H1 (cell line): ENCODE data around the gene CD4. TPM values are rescaled to one million over a fixed set of nuclear protein-coding genes. Genes with fewer than 3 reads are reported as not detected.

Source experiments
- CBX5 ChIP-seq: fragments of 300-800, 300-1000 bp; sonication (generic); IDR thresholded peaks from 2 replicates; pipeline ENCODE4 v1.7.1; 2016; ENCODE audit warnings: antibody characterized with exemption, low read length, low read depth
- CBX8 ChIP-seq: fragments of 300-800, 300-1000 bp; sonication (generic); IDR thresholded peaks from 2 replicates; pipeline ENCODE4 v1.7.1; 2016; ENCODE audit warnings: low read depth, low read length, borderline replicate concordance
- CHD2 ChIP-seq: IDR thresholded peaks from 2 replicates; pipeline ENCODE4 v1.6.1; 2012; ENCODE audit warnings: low read length, improper control_type of control experiment
- CREB1 ChIP-seq: IDR thresholded peaks from 2 replicates; pipeline ENCODE4 v1.6.1; 2012; ENCODE audit warnings: inconsistent platforms
- CTBP2 ChIP-seq: IDR thresholded peaks from 2 replicates; pipeline ENCODE4 v1.7.0; 2011; ENCODE audit warnings: borderline replicate concordance, mild to moderate bottlenecking, moderate library complexity, mixed read lengths, low read length; ENCODE audit not compliant: insufficient read depth, insufficient read length
- EP300 ChIP-seq, 2 experiments: IDR thresholded peaks; 1 replicate in 1 of 2; 2 replicates in 1 of 2; pipeline ENCODE4 v1.6.1; 2011 to 2012; ENCODE audit warnings: low read depth in 2 of 2, low read length in 2 of 2, mild to moderate bottlenecking in 2 of 2, borderline replicate concordance in 1 of 2, inconsistent platforms in 1 of 2, moderate library complexity in 1 of 2
- EZH2 ChIP-seq: fragments of 200-600 bp; sonication (generic); IDR thresholded peaks from 2 replicates; pipeline ENCODE4 v1.7.1; 2012; ENCODE audit warnings: low read depth, mild to moderate bottlenecking, moderate library complexity, low read length, inconsistent platforms; ENCODE audit not compliant: severe bottlenecking
- FOSL1 ChIP-seq: IDR thresholded peaks from 2 replicates; pipeline ENCODE4 v1.6.1; 2011; ENCODE audit warnings: mild to moderate bottlenecking, low read depth, low read length, moderate library complexity; ENCODE audit not compliant: insufficient read depth
- HDAC2 ChIP-seq, 2 experiments: fragments of 300-600 bp in 1 of 2; sonication (generic) in 1 of 2; IDR thresholded peaks; 2 replicates each; pipeline ENCODE4 v1.6.1; 2011 to 2012; ENCODE audit warnings: low read depth in 2 of 2, low read length in 2 of 2, mild to moderate bottlenecking in 2 of 2, moderate library complexity in 2 of 2, borderline replicate concordance in 1 of 2, inconsistent platforms in 1 of 2
- HDAC6 ChIP-seq: IDR thresholded peaks from one replicate; pipeline ENCODE4 v1.7.1; 2012; ENCODE audit warnings: low read depth, mild to moderate bottlenecking, inconsistent platforms, low read length, moderate library complexity
- JUN ChIP-seq: IDR thresholded peaks from 2 replicates; pipeline ENCODE4 v1.6.1; 2011; ENCODE audit warnings: low read depth, mild to moderate bottlenecking, improper control_type of control experiment, low read length
- KDM1A ChIP-seq: fragments of 200-600, 300-600 bp; sonication (generic); IDR thresholded peaks from 2 replicates; pipeline ENCODE4 v1.7.1; 2016; ENCODE audit warnings: mild to moderate bottlenecking, low read length, borderline replicate concordance
- KDM5A ChIP-seq: fragments of 200-600 bp; IDR thresholded peaks from 2 replicates; pipeline ENCODE4 v1.7.1; 2012; ENCODE audit warnings: mild to moderate bottlenecking, low read length, inconsistent platforms, mixed read lengths
- NANOG ChIP-seq: IDR thresholded peaks from 2 replicates; pipeline ENCODE4 v1.6.1; 2011; ENCODE audit warnings: low read length, low read depth, mild to moderate bottlenecking, inconsistent platforms; ENCODE audit not compliant: insufficient read depth, poor library complexity, severe bottlenecking
- NRF1 ChIP-seq: IDR thresholded peaks from 2 replicates; pipeline ENCODE4 v1.6.1; 2011; ENCODE audit warnings: mild to moderate bottlenecking, low read depth, low read length, improper control_type of control experiment
- POU5F1 ChIP-seq: IDR thresholded peaks from 2 replicates; pipeline ENCODE4 v1.6.1; 2011; ENCODE audit warnings: low read depth, mild to moderate bottlenecking, low read length, moderate library complexity
- RAD21 ChIP-seq, 2 experiments: IDR thresholded peaks in 1 of 2; conservative IDR thresholded peaks in 1 of 2; 2 replicates each; pipeline ENCODE4 v1.6.1; 2011; ENCODE audit warnings: low read depth in 2 of 2, low read length in 2 of 2, improper control_type of control experiment in 1 of 2, inconsistent platforms in 1 of 2, mild to moderate bottlenecking in 1 of 2, moderate library complexity in 1 of 2
- RBBP5 ChIP-seq: IDR thresholded peaks from 2 replicates; pipeline ENCODE4 v1.7.1; 2012; ENCODE audit warnings: low read depth, mild to moderate bottlenecking, inconsistent platforms, low read length, moderate library complexity, borderline replicate concordance
- SAP30 ChIP-seq: fragments of 300-600 bp; sonication (generic); IDR thresholded peaks from 2 replicates; pipeline ENCODE4 v1.7.1; 2012; ENCODE audit warnings: low read length, moderate library complexity, mild to moderate bottlenecking, inconsistent platforms; ENCODE audit not compliant: insufficient read depth, insufficient replicate concordance
- SIX5 ChIP-seq: IDR thresholded peaks from 2 replicates; pipeline ENCODE4 v1.6.1; 2011; ENCODE audit warnings: mild to moderate bottlenecking, low read depth, low read length
- SP1 ChIP-seq: IDR thresholded peaks from 2 replicates; pipeline ENCODE4 v1.6.1; 2011; ENCODE audit warnings: low read depth, low read length
- TBP ChIP-seq: IDR thresholded peaks from 2 replicates; pipeline ENCODE4 v1.6.1; 2011; ENCODE audit warnings: low read depth, low read length, improper control_type of control experiment
- polyA plus RNA-seq, 7 experiments: library from polyadenylated mRNA; depleted of rRNA in 3 of 7; stranded (reverse) in 5 of 7; unstranded in 2 of 7; fragments of >200 nt in 5 of 7; fragments of 200-250 nt in 2 of 7; gene quantifications; 1 replicate in 5 of 7; 2 replicates in 1 of 7; 4 replicates in 1 of 7; pipeline versions ENCODE4 v1.2.1 to v1.2.3, GENCODE V29; 2011 to 2013; ENCODE audit warnings: missing spikeins in 2 of 7, mixed read lengths in 2 of 7
- total RNA-seq: library from RNA; stranded (reverse); fragmentation: NEBNext Ultra II Directional; extraction: Animal tissue kit (Norgen Biotek cat#: 25700); gene quantifications from 2 replicates; pipeline ENCODE4 v1.2.1, GENCODE V29; 2021
- TF ChIP-seq, protein P1 (sequence below): IDR thresholded peaks from 2 replicates; pipeline ENCODE4 v1.6.1; 2012; ENCODE audit warnings: inconsistent platforms

Gene CD4
- total and polyA plus RNA-seq, 2 of the 8 experiments (the other 6 are each of a cell fraction or from before 2014, with no cell fraction given): 3.4 to 5.1 TPM

DNA sequence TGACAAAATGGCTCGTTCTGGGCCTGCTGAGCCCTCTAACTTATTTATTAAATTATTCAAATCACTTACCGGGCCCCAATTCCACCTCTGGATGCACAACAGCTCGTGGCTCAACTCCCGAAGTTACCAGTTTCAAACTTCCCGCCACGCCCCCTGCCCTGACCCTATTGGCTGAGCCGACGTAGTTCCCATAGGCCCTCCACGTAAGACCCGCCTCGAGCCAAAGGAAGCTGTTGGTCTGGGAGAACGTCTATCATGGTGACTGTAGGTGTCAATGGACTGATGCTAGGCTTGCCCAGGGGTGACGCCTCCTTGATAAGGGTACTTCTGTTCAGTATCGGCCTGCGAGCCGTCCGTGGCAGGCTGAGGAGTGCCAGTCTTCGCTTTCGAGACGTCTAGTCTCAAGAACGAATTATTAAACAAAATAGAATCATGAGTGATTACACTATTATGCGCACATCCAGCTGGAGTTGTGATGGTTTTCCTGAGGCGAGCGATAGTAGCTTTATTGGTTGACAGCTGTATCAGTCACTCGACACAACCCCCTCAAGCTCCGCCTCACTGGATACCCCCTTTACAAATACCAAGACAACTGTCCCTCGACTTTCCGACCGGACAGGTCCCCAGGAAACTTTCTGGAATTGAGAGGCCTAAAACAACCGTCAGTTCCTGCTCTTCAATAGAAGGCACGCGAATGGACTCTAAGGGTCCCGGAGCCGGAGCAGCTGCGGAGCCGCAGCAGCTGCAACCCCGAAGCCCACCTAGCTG, 62.0 kb downstream of the CD4 start, which contains the start of gene CDCA3 (continued):
- TF ChIP-seq EP300 (IDR thresholded peaks at IDR 0.05; ENCODE audit: borderline replicate concordance in 1 of 2, low read depth in 2 of 2, low read length in 2 of 2) (no peak), KDM1A (no peak), CHD2 (peak; percentile 93), CREB1 (peak; percentile 85), RBBP5 (no peak), FOSL1 (no peak), POU5F1 (no peak), EZH2 (no peak), RAD21 (IDR thresholded peaks at IDR 0.05 in 1 of 2, conservative IDR thresholded peaks at IDR 0.05 in 1 of 2; ENCODE audit: low read depth in 2 of 2, low read length in 2 of 2) (no peak), CTBP2 (no peak), NRF1 (no peak), HDAC2 (IDR thresholded peaks at IDR 0.05; ENCODE audit: borderline replicate concordance in 1 of 2, low read depth in 2 of 2, low read length in 2 of 2) (peak in 1 of 2 experiments; percentile 91; a peak in 1 of 4 replicates), JUN (no peak), SIX5 (no peak), CBX8 (no peak), HDAC6 (no peak), KDM5A (peak; percentile 80), NANOG (no peak), SAP30 (peak; percentile 99), SP1 (peak; percentile 99), TBP (0 out of 2 replicates have a peak, but pooled peaks have one; percentile 23), CBX5 (no peak)
- TF ChIP-seq, protein P1, sequence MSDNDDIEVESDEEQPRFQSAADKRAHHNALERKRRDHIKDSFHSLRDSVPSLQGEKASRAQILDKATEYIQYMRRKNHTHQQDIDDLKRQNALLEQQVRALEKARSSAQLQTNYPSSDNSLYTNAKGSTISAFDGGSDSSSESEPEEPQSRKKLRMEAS: peak; percentile 84
